Stimulated activated CD4-positive, alpha-beta T cell treated with anti-CD3 and anti-CD28 coated beads, TNF-alpha, amount 100 ng/mL, for 1 hour (primary cell): ENCODE measurements around the gene HMG20A.

ENCODE experiments used
- DNase-seq, 3 donors: peaks; one replicate each; pipeline ENCODE4 v3.0.0-alpha.2; 2020; ENCODE audit warnings: low read depth in 3 of 3, low spot score in 1 of 3

HMG20A gene

DNA sequence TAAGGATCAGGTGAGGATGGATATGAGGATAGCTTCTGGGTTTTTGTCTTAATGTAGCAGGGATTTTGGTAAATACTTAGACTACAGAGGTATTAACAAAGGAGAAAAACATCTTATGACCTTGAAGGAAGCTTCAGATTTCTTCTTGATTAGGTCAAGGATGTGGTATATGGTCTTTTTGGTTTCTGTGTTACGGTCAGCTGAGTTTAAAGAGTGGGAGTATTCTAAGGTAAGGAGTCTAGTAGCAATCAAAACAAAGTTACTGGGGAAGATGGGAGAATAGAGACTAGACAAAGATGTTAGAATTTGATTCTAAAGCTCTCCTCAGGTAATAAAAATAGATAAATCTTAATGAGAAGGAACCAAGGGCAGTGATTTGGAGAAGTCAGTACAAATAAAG, 6.2 kb downstream of the HMG20A start:
- DNase-seq = no peak

DNA sequence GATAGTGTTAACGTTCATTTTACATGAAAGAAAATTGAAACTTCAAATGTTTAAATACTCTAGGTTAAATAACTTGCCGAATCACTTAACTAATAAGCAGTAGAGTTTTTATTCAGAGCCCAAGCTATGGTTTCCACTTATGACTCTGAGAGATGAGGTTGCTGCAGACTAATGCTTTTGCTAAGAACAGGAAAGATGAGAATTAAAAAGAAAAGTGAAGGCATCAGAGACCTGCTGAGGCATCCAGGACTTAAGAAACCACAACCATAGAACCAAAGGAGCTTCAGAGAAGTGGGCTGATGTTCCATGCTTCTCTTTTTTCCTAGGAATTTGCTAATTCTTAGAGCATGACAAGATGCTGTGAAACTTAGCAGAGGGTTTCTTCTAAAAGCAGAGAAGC, 9.5 kb downstream of the HMG20A start:
- no peak for DNase-seq

DNA sequence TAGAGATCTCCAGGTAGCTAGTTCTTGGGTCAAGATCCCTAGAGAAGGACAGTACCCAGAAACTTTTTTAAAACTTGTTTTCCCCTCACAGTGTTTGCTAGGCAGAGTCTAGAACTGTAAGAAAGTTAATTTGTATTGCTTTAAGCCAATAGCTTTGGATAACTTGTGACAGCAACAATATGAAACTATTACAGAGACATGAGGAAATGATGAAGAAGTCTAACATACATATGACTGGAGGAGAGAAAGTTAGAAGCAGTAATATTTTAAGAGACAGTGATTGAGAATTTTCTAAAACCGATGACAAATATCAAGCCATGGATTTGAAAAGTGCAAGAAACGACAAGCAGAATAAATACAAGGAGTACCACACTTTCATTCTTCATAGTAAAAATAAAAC, 10.0 kb downstream of the HMG20A start:
- DNase-seq = no peak

DNA sequence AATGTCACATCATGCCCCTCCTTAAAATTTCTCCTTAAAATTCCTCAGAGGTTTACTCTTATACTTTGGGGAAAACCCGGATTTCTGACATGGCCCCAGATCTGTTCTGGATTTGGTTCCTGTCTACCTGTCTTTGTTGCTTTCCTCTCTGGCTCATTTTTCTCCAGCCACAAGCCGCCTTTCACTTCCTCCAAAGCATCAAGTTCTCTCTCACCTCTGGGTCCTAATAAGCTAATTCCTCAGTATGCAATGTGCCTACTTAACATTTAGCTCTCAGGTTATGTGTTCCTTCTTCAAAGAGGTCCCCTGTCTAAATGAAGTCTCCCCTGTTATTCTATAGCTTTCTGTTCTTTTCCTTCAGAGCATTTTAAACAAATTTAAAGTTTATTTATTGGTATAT, 16.1 kb downstream of the HMG20A start:
- no peak for DNase-seq

DNA sequence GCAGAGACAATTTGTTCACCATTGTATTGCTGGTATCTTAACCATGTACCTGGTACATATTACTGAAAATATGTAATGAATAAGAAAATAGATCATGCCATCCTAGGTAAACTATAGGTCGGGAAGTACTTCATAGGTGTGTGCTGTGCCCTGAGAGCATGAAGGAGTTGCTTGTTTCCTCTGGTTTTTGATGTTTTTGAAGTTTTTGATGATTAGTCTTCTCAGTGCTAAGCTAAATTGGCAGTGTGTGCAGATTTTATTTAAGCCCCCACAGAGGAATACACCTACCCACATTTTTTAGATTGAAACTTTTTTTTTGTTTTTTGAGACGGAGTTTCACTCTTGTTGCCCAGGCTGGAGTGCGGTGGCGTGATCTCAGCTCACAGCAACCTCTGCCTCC, 16.6 kb downstream of the HMG20A start:
- DNase-seq = no peak

DNA sequence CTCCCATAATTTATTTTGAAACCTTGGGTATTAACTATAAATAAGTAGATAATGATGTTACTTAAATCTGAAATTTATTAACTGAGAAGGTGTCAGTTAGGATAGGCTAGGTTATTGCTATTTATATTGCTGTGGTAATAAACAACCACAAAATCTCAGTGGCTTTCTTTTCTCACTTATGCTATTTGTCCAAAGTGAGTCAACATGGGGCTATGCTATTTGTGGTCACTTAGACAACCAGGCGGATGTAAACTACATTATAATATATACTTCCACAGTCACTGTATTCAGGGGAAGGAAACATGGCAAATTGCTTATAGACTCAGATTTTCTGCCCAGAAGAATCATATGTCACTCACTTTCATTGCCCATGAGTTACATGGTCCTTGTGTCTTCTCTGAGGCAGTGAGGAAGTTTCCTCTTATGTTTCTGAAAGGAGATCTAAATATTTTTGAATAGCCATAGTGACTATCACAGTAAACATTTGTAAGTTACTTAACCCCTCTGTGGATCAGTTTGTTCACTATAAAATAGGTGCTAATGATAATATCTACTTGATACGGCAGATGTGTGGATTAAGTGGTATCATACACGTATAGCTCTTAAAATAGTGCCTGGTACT, 19.8 kb downstream of the HMG20A start:
- DNase-seq = no peak

DNA sequence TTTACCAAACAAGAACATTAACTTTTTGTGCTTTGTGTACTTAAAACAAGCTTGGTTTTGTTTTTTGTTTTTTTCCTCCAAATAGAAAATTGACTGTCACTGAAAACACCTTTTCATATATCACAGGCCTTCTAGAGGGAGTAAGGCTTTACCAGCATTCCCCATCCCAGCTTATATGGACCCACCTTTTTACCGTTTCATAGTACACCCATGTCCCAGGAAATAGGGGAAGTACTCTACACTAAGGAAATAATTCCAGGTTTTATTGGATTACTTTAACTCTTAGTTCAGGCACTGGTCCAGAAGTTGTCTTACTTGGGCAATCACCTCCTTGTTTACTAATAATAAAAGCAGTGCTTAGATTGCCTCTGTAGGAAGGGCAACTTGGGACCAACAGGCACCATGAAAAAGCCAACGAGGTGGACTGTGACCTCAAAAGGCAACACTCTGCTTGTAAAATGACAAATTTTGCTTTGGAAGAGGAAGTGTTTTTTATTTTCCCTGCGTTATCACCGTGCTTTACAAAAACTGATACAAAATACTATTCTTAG, 26.2 kb downstream of the HMG20A start:
- DNase-seq = no peak

DNA sequence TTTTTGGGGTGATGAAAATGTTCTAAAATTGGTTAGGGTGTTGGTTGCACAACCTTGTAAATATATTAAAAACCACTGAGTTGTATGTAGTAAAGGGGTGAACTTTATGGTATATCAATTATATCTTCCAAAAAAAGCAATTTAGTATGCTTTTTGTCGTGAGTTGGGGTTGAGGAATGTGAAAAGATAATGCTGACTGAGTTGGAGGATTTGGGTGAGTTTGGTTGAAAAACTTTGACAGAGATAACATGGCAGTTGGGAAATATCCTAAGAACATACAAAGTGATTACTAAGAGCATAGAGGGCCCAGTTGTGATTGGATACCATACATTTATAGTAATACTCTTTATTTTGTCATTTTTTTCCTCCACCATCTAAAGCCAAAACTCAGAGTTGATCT, 33.6 kb downstream of the HMG20A start:
- no peak for DNase-seq

DNA sequence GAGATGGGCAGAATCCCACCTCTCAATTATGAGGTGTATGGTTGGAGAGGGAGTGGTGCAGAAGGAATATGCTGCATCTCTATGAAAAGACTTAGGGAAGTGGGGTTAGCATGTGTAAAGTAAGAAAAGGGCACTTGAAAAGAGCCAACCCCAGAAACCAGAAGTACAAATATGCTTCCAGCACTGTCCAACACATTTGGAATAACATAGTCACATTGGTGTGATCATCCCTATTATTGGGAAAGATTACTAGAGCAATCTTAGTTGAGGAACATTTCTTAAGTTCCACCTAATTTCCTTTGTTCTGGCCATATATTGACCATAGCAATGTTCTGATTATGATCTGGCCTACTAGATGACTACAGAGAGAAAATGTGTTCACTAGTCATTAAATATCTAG, 34.3 kb downstream of the HMG20A start:
- DNase-seq = no peak

DNA sequence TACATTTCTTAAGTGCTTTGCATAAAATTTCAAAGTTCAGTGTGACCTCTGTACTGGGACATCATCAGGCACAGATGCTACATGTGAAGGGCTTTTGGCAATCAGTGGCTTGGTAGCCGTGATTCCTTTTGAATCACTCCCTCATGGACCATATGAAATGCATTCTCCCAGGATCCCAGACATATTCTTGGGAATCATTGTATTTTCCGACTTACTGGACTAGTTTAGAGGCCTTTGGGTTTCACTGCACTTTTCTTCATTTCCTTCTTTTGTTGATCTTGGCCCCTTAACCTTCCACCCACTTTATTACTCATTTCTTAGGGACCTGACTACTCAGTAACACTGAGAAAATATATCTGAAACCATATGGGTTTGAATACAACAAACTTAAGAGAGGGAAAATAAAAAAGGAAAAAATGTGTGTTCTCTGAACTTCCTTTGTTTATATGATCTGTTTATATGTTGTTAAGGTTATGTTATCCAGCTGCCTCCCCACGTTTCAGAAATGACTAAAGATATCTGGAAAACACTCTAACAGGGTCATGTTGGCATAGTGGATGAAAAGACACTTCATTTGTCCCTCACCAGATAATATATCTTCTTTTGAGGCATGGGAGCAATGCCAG, 35.1 kb downstream of the HMG20A start:
- DNase-seq = no peak

DNA sequence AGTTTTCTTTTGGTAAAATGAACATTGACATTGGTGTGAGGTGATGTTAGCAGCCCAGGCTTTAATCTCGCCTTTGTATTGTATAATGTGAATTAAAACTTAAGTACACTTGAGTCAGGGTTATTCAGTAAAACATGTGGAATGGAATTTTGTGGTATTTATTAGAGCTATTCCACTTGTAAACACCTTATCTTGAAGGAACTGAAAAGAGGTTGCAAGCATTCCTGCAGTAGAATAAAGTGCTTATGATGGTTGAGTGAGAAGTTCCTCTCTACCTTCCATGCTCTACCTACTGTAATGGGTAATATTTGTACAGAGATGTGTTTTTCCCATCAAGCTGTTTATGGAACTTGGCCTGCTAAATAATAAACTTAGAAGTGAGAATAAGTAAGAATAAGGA, 36.1 kb downstream of the HMG20A start:
- DNase-seq = no peak

DNA sequence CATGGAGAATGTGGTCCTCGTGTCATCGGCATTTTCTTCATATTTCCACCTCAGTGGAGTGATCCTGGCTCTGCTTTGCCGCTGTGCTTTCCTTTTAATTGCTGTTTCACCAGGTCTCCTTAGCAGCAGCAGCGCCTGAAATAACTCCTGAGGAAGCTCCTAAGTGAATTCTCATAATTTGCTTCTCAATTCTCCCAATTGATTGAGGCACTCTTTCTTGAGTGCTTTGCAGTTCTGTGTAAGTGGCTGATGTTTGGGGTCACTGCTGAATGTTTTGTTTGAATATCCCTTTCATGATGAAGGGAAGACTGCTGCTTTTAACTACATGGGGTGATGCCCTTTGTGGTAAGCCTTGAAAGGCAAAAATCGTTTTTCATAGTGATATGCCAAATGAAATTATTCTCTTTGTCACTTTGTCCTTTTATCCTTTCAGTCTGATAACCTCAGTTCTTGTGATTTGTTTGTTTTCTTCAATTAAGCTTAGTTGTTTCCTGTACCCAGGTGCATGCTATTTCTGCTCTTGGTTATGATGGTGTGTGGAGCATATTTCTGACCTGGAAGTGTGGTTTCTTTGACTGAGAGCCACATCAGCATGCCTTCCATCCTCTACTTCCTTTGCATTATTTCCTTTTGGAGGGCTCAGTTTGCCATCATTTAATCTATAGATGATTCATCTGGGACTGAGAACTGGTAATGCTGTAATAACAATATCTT, 36.7 kb downstream of the HMG20A start:
- no peak for DNase-seq

DNA sequence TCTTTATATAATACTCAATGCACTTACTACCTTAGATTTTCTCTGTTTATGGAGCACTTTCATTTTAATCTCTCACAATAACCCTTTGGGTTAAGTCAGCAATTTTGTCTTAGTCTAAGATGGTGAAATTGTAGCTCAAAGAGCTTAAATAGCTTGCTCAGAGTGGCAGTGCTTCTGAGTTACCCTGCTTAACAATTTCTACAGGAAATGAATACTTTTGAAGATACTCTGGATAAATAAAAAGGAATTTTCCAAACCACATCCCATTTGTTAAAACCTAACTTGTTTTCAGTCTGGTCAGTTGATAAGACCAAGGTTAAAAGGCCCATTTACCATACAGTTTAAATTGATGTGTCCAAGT, 37.2 kb downstream of the HMG20A start:
- DNase-seq = no peak

DNA sequence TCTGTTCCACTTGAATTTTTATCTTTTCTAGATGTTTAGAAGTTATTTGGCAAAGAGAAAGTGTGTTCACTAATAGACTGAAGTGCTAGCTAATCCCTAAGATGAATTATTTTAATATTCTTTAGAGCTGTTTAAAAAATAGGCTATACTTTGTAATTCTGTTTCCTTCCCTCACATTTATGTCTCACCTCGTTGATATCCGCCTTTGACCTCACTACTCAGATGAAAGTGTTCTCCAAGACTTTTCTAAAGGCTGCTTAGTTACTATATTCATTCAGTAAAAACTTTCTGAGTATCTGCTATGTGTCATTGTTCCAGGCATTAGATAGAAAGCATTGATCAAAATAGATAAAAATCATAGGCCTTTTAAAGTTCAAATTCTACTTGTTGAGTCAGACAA, 38.3 kb downstream of the HMG20A start:
- DNase-seq = no peak

DNA sequence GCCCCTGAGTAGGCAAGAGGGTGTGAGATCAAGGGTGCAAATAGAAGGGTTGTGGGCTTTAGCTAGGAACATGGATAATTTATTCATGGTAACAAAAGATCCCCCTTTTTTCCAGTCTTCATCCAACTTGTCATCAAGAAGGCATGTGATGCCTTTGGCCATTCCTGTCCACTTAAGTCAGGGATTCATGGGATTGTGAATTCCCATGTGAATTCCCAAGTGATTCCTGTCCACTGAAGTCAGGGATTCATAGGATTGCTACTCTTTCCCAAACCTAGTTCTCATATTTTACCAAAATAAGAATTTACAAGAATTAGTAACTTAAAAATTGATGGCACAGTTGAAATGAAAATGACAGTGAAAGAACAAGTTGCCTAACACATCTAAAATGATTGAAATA, 40.8 kb downstream of the HMG20A start:
- no peak for DNase-seq

DNA sequence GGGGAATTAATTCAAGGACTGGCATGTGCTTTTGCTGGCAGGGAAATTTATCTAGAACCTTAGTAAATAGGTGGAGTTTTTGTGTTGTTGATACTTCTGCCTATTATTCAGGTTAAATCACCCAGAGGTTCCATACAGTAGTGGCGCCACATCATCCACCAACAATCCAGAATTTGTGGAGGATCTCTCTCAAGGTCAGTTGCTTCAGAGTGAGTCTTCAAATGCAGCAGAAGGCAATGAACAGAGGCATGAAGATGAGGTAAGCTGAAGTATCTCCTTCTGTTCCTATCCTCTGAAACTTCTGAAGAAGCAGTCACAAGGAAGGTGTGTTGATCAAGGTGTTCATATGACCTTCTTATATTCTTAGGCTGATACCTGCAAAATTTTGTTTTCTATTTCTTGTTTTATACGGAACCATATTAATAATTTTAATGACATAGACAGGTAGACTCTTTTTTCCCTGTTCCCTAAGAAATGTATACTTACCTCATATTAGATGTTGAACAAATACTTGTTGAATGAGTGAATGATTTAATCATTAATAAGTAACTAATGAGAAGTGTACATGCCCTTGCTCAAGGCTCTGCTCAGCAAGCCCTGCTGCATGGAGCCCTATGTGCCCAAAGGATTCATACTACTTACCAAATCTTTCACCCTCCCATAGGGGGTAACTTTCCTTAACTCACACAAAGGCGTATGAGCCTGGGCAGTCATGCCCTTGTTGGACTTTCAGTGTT, 43.6 kb downstream of the HMG20A start:
- DNase-seq = no peak

DNA sequence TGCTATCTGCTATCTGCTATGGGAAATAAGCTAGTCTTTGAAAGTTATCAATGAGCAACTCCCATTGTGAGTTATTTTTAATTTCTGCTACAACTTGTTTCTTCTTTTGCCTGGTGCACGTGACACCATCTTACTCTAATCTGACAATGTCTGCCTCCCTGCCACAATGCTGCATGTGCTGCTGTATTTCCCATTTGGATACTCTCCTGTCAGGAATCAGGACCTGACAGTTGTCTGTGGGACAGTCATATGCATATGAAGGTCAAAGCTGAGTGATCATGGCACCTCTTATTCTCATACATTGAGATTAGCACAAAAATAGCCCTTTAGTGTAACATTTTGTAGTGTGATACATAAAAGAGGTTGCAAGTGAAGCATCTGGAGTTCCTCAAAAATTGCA, 45.8 kb downstream of the HMG20A start:
- no peak for DNase-seq

DNA sequence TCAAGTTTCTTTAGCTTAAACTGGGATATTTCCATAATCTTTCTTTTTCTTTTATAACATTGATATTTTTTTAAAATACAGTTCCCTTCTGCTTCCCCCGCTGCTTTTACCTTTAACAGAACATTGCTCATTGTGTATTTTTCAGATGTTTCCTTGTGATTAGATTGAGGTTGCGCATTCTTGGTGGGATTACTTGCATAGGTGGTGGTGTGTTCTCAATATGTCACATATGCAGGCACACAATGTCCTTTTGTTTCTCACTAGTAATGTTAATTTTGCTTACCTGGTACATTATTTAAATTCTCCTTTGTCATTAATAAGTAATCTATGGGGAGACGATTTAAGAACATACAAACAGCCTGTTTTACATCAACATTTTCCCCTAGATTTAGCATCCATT, 48.2 kb downstream of the HMG20A start:
- no peak for DNase-seq

DNA sequence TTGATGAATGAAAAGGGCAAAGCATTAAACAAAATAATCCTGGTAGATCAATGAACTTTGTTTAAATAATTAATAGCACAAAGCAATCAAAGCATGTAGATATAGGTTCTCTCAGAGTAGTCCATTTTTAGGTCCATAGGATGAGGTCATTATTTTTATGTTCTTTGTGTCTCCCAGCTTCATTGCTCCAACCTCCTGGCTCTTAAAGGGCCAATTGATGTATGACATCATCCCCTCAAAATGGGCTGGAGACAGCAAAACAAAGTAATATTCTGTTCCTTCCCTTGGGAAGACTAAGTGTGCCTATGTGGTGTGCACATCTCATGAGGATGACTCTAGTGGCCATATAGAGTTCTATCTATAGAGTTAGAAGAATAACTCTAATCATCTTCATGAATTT, 49.5 kb downstream of the HMG20A start:
- DNase-seq = no peak

DNA sequence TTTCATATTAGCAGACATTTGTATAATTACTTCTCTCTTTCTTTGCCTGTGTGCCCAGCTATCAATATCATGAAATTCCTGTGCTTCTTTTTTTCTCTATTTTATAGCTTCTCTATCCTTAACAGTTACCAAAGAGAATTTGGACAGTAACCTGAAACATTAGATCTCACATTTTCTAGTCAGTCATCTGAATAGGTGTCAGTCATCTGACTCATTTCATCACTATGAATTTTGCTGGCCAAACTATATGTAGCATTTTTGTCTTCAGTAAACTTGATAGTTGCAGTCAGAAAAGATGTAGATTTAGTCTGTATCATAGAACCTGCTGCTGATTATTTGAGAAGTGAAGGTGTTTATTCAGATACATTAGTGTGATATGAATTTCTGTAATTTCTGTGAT, 52.6 kb downstream of the HMG20A start:
- no peak for DNase-seq

DNA sequence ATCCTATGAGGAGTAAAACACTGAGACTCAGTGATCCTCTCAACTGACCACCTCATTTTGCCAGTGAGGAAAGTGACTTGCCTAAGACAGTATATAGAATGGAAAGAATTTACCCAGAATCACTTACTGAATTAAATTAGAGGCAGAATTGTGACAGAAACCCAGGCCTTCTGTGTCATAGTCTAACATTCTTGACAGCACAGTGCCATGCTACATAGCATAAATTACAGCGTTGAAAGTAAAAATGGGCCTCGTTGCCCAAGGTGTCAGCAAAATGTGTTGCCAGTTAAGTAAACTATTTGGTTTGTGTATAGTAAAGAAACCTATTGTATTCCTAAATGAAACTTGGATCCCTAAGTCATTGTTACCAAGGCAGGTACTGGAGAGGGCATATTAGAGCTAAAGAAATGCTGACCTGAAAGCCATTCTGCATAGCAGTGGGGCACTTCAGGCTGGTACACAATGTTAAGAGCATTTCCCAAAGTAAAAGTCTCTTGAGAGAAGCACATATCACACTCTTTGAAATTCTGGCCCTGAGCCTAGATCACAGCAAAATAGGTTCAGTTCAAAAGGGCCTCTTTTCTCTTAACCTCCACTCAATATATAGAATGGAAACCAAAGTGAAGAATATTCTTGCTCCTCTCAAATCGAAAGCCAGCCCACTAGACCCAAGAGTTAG, 53.8 kb downstream of the HMG20A start:
- DNase-seq = no peak
